T-helper 22 cell (primary cell): Measurements from ENCODE around the gene SHANK3.

Experiments used
- DNase-seq: peaks from one replicate; pipeline ENCODE4 v3.0.0-alpha.2; 2020; ENCODE audit warnings: low read depth

Gene SHANK3

DNA sequence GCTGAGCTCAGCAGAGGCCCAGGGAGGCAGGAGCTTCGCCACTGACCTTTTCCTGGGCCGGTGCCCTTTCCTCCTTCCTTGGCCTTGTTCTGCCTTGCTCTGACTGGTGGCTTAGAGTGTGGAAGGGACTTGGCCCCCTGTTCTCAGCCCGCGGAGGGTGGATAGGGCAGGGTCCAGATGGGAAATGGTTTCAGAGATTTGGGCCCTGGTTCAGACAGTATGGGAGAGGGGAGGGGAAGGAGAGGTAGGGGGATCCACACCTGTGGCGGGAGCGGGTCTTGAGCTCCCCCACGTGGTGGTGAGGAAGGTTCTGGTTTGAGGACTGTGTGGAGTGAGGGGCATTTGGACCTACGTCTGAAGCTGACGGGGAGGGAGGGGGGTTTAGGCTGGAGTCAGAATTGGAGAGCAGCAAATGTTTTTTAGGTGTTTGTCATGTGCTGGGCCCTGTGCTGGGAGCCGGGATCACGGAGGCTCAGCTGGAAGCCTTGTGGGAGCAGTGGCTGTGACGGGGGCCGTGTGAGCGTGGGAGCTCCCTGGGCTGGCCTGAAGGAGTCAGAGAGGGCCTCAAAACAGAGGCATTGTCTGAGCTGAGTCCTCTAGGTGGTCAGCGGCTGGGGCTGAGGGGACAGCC lies 27.2 kb downstream of the SHANK3 start:
- no peak for DNase-seq

DNA sequence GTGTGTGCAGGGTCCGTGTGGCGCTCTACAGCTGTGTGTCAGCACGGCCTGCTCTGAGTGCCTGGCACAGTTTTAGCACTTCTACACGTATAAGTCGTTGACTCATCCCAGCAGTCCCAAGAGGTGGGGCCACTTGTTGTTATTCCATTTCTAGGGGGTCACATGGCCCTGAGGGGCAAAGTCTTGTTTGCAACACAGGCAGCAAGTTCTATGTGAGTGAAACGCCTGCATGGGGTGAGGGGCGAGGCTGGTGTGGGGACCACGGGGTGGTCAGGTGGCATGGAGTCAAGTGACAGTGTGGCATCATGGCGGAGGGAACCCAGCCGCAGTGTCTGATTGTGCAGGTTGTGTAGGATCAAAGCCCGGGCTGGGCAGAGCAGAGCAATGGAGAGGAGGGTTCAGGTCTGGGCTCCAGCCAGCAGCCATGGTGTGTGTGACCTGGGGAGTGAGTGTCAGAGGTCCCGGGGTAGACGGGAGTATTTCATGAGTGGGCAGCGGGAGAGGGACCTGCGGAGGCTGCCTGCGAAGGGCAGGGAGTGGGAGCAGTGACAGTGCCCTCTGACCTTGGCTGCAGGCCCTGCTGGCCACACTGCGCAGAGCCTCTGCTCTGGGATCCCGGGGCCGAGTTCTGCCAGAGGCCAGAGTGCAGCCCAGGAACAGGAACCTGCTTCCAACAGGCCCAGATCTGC lies 27.9 kb downstream of the SHANK3 start:
- no peak for DNase-seq

DNA sequence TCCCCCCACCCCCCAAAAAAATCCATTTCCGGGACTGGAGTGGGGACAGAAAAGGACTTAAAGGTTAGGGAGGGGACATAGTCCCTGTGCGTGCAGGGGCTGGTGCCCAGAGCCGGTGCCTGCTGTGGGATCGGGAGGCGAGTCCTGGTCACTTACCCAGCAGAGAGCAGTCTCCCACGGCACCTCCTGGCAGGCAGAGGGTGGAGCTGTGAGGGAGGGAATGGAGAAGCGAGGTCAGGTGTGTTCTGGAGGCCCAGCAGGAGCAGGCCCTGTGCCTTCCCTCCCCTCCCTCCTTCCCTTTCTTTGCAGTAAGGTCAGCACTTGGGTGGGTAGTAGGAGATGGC lies 28.4 kb downstream of the SHANK3 start:
- DNase-seq = no peak

DNA sequence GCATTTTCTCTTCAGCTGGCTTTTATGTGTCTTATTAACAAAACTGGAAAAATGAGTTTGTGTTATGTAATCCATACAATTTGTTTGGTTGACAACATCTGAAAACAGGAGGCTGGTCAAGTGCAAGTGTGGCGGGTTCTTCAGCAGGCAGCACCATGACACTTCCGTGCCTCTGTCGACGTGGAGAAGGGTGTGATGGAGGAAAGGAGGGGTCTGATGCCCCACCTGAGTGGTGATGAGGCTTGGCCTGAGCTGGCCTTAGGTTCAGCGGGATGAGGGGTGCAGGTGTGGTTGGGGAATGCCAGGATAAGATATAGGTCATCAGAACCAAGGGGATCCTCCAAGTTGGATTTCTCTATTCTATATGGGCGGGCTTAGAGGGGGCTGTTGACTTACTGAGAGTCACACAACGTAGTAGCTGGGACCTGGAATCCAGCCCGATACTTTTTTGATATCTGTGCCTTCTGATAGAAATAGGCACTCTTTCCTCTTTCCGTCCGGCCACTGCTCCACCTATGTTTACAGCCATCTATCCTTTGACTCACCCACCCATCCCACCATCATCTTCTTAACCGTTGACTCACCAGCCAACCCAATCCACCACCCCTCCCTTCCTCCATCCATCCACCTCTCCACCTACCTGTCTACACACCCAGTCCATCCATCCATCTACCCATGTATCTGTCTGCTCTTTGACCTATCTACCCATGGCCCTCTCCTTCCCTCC lies 29.0 kb downstream of the SHANK3 start:
- no peak for DNase-seq

DNA sequence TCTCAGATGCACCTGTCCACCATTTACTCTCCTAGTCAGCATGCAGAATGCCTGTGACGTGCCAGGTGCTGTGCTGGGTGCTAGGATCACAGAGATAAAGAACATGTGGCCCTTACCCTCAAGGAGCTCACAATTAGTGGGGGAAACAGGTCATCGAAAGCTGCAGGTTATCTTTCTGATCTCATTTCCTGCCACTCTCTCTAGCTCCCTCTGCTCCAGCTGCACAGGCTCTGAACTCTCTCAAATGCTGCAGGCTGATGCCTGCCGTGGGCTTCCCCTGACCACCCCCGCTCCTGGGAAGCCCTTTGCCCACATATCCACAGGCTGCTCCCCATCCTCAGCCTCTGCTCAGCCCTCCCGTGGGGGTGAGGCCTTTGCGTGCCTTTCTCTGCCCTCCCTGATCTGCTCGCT lies 29.6 kb downstream of the SHANK3 start:
- no peak for DNase-seq

DNA sequence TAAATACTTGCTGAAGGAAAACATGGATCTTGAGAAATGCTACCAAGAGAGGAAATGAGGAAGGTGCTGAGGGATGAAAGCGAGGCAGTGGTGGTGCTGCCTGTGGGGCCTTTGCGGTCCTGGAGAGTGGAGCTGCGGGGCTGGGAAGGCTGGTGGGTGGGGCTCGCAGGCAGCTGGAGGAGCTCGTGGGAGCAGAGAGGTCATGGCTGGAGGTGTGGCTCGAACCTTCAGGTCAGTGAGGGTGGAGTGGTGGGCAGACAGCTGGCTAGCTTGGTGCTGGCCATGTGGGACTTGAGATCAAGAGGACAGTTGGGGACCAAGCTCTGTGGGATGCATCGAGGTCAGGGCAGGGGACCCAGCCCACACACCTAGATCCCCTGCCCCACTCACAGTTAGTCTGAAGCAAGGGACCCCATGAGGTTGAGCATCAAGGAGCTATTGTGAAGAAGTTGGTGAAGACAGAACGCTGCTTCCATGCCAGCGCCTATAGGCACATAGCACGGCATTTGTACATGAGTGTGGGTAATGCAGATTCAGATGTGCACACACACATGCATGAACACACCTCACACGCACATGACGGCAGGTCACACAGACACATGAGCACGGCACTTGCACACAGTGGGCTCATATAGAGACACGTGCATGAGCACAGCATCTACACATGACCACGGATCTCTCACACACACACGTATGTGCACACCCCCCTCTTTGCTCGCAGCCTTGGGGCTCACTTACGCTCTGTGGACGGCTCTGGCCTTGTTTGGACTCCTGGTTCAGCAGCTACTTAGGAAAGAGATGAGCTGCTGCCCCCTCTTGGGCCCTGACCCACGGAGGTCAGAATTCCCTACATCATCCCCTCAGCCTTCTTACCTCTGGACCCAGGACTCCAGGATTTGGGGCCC lies 30.4 kb downstream of the SHANK3 start:
- DNase-seq = no peak

DNA sequence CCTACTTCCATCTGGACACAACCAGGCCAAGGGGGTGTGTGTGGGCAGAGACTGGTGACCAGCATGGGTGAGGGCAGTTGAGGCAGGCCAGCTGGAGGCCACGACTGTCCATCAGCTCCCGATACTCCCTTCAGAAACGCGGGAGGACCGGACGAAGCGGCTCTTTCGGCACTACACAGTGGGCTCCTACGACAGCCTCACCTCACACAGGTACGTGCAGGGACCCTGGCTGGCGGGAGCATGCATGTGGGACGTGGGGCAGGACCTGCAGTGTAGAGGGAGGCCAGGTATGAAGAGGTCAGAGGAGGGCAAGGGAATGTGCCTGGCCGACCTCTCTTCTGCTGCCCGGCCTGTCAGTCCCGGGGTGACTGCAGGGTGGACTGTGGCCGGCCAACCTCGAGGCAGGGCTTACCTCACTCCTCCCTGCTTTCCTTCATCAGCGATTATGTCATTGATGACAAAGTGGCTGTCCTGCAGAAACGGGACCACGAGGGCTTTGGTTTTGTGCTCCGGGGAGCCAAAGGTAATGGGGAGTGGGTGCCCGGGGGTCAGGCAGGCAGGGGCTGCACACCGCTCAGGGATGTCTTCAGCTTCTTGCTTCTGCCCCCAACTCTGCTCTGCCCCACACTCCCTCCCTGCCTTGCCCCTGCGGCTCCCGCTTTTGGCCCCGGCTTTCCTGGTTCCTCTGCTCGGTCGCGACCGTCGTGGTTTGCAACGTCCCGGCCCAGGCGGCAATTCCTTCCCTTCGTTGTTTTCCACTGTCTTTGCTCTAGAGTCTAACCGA lies 31.3 kb downstream of the SHANK3 start:
- no peak for DNase-seq

DNA sequence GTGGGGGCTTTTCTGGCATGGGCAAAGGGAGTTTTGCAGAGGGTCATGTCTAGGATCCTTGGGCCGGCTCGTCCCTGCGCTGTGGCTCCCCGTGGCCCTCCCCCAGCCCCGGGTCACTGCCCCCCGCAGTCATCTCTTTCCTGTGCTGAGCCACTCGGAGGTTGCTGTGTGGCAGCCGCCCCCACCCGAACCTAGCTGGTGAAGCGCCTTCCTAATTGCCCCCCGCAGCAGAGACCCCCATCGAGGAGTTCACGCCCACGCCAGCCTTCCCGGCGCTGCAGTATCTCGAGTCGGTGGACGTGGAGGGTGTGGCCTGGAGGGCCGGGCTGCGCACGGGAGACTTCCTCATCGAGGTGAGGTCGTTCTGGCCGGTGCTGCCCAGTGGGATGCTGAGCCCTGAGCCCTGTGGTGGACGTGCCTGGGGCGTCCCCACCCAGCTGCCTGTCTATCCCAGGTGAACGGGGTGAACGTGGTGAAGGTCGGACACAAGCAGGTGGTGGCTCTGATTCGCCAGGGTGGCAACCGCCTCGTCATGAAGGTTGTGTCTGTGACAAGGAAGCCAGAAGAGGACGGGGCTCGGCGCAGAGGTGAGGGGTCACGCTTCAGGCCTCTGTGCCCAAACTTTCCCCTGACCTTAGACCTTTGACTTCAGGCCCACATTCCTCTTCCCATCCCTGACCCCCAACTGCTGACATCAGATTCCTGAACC lies 32.0 kb downstream of the SHANK3 start:
- DNase-seq = no peak

DNA sequence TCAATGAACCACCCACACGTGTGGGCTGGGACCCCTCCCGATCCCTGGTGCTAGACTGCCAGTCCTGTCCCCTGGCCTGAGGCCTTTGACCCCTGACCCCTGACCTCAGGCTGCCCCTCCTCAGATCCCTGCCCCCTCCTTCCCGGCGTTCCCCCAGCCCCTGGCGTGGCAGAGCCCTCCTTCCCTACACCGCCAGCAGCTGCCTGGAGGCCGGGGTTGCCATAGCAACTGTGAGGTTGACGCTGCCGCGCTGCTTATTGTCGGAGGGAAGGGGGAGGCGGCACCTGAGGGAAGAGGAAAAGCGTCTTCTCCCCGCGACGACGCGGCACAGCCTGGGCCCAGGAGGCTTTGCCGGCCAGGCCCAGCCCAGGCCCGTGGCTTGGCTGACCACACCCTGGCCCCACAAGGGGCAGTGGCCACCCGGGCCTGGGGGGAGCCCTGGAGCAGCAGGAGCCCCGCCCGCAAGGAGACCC lies 32.6 kb downstream of the SHANK3 start:
- DNase-seq = no peak

DNA sequence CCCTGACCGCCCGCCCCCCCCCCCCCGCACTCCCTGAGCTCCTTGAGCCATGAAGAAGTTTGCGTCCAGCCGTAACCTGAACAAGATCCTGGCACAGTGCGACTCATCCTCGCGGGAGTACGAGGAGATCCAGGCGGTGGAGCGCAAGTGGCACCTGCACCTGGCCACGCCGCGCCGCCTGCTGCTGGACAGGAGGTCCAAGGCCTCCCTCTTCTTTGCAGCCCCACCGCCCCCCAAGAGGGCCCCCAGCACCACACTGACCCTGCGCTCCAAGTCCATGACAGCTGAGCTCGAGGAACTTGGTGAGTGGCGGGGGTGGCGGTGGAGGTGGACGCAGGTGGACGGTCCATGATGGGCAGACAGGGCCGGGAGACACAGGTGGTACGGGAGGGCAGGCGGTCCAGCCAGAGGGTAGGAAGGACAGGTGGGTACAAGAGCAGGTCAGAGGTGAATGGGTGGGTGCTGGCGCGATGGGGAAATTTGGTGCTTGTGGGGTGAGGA lies 33.3 kb downstream of the SHANK3 start:
- DNase-seq = no peak

DNA sequence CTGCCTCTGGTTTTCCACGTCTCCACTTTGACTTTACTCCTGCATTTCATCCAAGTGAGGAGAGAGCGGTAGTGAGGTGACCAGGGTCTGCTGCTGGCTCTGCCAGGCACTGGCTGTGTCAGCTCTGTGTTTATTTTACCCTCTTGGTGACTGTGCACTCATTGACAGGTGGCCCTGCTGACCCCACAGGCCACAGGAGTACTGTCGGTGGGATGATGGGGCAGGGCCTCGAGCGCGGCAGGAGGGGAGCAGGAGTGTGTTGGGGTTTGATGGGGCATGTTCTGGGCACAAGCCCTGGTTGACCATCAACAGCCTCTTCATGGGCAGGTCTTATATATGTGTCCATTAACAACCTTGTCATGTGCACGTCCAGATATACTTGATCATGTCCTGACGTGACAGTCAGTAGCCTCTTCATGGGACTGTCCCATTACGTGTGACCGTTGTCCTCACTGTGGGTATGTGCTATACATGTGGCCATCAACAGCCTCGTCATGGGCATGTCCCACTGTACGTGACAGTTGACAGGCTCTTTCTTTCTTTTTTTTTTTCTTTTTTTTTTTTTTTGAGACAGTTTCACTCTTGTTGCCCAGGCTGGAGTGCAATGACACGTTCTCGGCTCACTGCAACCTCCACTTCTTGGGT lies 34.0 kb downstream of the SHANK3 start:
- no peak for DNase-seq

DNA sequence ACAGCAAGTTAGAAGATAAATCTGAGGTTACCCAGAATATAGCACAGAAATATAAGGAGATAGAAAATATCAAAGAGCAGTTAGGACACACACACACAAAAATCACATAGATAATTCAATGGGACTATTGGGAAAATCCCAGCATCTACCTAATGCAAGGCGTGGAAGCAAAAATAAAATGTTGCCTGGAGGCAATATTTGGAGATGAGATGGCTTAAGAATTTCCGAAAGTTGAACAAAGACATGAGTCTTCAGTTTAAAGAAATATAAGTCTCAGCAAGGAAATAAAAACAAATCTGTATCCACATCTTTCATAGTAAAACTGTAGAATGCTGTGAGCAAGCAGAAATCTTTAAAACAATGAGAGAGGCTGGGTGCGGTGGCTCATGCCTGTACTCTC lies 35.9 kb downstream of the SHANK3 start:
- DNase-seq = no peak

DNA sequence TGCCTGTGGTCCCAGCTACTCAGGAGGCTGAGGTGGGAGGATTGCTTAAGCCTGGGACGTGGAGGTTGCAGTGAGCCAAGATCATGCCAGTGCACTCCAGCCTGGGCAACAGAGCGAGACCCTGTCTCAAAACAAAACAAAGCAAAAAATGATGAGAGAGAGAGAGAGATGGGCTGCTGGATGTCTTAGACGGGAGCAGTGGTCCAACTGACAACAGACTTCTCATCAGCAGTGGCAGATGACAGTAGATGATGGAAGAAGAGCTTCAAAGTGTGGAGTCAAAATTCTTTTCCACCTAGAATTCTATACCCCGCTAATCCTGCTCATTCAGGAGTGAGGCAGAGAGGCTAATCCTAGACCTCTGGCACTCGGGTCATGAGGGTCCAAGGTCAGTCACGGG lies 36.4 kb downstream of the SHANK3 start:
- DNase-seq = no peak

DNA sequence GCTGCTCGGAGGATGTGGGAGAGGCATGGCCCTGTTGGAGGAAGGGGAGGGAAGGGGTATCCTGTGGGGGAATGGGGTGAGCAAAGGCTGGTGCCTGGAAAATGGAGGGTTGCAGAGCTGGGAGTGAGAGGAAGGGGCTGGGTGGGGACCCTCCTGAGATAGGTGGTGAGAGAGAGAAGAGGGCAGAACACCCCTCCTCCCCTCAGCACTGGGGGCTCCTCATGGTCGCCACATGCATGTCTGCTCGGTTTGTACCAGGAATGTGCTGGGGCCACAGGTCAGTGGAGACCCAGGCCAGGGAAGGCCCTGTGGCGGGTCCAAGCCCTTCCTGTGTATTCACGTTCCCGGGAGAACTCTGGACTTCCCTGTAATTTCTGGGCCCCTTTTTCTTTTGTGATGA lies 37.6 kb downstream of the SHANK3 start:
- no peak for DNase-seq

DNA sequence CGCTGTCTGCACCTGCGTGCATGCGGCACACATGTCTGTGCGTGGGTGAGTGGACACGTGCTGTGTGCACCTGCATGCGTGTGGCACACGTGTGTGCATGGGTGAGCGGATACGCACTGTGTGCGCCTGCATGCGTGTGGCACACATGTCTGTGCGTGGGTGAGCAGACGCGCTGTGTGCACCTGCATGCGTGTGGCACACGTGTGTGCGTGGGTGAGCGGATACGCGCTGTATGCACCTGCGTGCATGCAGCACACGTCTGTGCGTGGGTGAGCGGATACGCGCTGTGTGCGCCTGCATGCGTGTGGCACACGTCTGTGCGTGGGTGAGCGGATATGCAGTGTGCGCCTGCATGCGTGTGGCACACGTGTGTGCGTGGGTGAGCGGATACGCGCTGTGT lies 38.3 kb downstream of the SHANK3 start:
- no peak for DNase-seq

DNA sequence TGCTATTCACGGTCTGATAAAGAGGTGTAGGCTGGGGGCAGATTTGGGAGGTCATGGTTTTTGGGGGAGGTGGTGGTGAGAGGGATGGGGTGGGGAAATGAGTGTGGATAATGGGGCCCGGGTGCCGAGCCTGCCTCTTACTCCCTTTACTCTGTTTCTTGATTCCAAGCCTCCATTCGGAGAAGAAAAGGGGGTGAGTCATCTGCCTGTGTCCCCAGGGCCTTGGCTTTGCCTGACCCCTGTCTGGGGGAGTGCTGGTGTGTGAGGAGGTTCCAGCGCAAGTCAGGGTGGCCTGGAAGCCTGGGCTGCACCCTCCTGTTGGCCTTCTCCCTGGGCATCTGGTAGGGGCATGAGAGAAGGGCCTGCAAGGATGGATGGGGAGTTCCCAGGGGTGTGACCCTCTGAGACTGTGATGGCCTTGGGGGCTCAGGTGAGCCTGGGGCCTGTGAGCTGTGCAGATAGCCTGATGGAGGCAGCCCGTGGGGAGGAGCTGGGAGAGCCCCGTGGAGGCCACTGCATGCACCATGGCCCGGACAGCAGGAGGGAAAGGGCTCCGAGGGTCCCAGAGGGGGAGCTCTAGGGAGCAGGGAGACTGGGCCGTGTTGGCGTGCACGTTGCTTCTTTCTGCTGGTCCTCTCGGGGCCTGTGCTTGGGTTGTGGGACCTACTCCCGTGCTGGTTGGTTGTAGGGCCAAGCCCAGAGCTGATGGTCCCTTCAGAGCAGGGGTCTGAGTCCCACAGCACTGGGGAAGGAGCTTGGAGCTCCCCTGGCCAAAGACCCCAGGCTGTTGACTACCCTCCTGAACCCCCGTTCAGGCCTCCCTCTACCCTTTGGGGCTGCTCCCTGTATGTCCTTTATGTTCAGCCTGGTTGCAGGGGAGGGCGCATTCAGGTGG lies 39.1 kb downstream of the SHANK3 start:
- no peak for DNase-seq

DNA sequence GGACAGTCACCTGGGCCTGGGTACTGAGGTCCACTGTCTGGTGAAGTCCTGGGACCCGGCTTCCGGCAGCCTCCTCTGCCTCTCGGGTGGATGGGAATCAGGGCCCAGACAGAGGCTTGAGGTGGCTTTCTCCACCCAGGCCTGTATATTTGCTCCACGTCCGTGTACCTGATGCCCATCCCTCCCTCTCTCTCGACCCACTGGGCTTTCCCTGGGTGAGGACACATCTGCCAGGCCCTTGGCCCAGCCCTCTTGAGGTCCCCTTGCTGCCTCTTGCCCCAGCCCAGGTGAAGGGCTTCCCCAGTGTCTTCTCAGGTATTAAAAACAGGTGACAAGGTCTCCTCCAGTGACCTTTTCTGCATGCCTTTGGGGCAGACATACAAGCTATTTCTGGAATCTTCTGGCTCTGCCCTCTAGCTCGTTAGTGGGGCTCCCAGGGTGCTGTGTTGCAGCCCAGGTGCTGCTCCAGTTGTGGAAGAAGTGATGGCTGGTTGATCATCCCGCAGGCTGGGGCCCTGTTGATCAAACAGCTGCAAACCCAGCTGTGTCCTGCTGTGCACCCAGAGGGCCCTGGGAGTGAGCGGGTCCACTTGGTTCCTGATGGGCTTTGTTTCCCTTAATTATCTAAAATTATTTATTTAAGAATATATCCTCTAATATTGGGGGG lies 39.9 kb downstream of the SHANK3 start:
- DNase-seq = no peak

DNA sequence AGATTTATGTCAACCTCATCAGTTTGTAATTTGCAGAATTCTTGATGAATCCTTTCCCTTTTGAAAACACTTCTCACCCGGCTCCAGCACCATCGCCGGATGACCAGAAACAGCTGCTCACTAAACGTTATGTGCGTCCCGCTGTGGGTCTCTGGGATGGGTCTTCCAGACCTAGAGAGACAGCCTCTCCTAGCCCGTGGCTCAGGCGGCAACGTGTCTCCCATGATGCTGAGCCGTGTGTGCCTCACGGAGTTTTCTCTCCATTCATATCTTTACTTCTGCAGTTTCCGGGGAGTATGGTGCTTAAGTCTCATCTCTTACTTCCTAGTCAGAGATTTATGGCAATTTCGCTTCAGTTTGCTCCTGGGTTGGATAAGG lies 40.4 kb downstream of the SHANK3 start:
- no peak for DNase-seq
